Subcutaneous adipose tissue (tissue), 4 donors: ENCODE measurements around the gene RNASE11. TPM values are rescaled to one million over a fixed set of nuclear protein-coding genes. Genes with fewer than 3 reads are reported as not detected.

ENCODE experiments used
- total RNA-seq, 4 donors: library from RNA; depleted of rRNA; stranded (reverse); fragments of >200 nt; gene quantifications; one replicate each; pipeline ENCODE4 v1.1.0, GENCODE V29; 2016
- TF ChIP-seq, protein P1 (sequence below): fragments of 450-650 bp; IDR thresholded peaks from one replicate; pipeline ENCODE4 v1.5.1; 2016; ENCODE audit warnings: low read depth, mild to moderate bottlenecking, control low read depth, antibody characterized with exemption, moderate library complexity

RNASE11 gene
- total RNA-seq, 4 donors from 2014 or later = not detected

DNA sequence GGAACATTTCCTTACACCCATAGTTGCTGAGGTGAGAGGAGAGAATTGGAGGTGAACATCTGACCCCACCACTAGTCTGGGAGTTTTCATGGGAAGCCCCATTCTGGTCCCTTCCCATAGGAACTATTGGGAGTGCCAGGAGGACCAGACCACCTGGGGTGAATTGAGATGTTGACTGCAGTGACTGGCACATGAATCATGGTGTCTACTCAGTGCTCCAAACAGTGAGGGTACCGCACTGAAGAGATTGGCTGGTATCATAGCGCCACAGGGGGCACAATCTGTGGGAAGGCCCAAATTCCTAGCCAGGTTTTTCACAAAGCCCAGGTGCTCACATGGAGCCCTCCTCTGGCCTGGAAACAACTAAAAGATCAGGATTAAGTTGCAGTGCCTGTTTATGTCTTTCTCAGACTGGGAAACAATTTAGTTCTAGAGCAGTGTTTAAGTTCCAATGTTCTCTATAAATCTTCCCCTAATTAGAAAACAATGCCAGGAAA is 23.3 kb downstream of the RNASE11 start:
- TF ChIP-seq, protein P1, sequence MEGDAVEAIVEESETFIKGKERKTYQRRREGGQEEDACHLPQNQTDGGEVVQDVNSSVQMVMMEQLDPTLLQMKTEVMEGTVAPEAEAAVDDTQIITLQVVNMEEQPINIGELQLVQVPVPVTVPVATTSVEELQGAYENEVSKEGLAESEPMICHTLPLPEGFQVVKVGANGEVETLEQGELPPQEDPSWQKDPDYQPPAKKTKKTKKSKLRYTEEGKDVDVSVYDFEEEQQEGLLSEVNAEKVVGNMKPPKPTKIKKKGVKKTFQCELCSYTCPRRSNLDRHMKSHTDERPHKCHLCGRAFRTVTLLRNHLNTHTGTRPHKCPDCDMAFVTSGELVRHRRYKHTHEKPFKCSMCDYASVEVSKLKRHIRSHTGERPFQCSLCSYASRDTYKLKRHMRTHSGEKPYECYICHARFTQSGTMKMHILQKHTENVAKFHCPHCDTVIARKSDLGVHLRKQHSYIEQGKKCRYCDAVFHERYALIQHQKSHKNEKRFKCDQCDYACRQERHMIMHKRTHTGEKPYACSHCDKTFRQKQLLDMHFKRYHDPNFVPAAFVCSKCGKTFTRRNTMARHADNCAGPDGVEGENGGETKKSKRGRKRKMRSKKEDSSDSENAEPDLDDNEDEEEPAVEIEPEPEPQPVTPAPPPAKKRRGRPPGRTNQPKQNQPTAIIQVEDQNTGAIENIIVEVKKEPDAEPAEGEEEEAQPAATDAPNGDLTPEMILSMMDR = no peak

DNA sequence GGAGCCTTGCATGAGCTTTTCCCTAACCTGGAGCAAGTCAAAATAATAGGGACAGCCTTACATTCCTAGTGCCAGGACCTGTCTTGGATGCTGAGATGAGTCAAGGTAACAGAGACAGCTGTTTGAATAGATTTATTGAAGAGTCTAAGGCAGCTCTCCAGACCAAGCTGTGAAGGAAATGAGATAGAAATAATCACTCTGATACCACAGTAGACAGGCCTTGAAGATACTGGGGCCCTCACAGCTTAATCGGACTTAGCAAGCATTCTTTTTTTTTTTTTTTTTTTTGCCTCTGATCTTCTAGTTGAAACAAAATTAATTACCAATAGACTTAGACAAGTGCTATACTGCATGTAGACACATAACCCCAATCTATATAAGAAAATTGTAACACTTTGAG is 23.8 kb downstream of the RNASE11 start:
- TF ChIP-seq, protein P1 = no peak

DNA sequence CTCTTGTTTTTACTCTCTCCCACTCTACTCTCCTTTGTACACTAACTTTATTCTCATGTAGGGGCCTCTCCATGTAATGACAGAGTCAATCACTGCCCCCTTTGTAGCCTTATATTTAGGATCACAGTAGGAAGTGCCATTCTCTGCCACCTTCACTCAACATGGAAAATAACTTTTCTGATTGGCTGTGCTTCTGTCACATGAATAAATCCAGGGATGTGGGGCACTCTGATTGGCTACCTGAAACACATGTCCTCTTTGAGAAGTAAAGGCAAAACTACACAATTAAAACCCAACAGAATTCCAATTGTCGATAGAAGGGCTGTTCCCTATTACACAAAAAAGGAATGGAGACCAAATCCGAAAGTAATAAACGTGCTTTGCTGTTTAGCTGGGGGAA is 26.8 kb downstream of the RNASE11 start, which contains the start of gene RNASE9:
TSS of gene RNASE9 (minus strand) at position 87 of the 400 bp plus-strand sequence.
- TF ChIP-seq, protein P1 = no peak

DNA sequence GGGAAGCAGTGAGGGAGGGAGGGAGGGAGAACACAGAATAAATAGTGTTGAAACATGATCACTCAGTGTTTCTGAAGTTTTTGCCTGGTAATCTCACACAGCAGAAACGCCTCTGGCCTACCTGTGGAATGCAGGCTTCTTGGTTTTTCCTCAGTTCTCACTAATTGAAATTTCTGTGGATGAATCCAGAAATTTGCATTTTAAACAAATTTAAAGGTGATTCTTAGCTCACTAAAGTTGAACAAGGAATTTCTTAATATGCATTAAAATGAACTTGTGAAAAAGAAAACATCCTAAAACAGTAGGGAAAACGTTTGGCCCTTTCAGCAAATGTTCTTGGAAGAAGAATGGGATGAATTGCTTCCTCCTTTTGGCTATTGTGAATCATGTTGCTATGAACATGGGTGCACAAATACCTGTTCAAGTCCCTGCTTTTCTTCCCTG is 28.3 kb downstream of the RNASE11 start:
- TF ChIP-seq, protein P1 = no peak

DNA sequence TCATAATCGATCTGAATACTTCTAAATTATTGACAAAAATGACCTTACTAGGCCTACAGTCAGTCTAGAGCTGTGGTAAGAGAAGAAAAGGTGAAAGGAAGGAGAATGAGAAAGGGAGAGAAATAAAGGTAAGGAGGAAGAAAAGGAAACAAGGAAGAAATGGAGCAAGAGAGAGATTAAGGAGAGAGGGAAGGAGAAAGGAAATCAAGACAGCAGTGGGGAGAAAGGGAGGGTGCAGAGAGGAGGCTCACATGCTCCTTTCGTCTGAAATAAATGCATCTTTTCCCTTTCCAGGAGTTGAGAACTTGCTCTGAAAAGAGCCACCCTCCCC is 30.6 kb downstream of the RNASE11 start:
- TF ChIP-seq, protein P1 = no peak

DNA sequence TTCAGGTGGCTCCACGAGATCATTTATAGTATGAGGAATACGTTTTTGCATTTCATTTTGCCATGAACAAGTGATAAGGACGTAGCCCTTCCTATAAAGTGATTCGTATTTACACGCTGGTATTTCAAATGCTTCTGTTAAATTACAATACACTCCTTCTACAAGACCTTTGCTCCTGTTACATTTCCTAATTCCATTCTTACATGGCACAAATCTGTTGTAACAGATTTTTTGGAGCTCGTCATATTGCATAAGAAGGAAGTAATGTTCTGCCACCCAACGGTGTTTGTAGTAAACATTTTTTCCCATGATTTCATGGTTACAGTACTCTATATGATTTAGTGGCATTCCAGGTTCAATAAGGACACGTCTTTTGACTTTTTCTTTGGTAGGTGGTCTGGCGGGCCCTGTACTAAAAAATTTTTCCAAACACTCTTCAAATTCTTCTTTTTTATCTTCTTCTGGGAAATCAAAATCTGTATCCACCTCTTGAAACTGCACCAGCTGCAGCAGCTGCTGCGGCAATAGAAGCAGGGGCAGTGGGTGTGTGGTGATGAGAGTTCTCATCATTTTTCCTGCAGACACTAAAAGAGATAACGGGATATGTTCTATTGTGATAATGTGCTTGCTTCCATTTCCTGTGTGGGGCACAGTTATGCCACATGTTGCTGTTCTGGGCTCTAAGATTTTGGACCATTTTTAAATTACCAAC is 31.1 kb downstream of the RNASE11 start:
- TF ChIP-seq, protein P1 = no peak

DNA sequence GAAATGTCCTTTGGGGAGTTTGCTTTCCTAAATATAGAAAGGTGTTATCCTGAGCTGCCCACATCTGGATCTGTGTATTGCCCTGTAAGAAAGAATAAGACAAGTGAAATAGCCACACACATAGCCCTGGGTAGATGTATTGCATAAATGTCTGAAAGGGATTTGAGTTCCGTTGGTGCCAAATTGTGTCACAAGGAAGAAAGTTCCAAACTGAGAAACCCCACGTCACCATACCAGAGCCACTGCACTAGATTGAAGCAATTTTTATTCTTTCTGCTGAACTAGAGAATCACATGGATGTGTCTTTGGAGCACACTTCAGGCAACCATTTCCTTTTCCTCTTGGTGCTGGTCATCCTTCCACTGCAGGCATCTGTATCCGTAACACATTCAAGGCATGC is 32.0 kb downstream of the RNASE11 start:
- TF ChIP-seq, protein P1 = no peak
